Activated CD8-positive, alpha-beta T cell treated with anti-CD3 and anti-CD28 coated beads, Interleukin-2, amount 10 ng/mL, durations not matched to agents 7 days and 5 days (primary cell): ENCODE results near the gene SERINC1. TPM values are rescaled to one million over a fixed set of nuclear protein-coding genes. Genes with fewer than 3 reads are reported as not detected.
"Not testable (repeated sequence)": the region's sequence is repeated elsewhere in the genome, so short reads cannot be mapped to it uniquely, and the experiment has no call there.

Source experiments
- ATAC-seq: fragments of 150-1000 bp; cut with Tn5 transposase; one replicate; pipeline ENCODE4 v1.10.0; 2021; ENCODE audit warnings: moderate library complexity
- CTCF ChIA-PET: fragments of 350-600 bp; sonication (Branson Sonifier 250); formaldehyde crosslinking; loops from one replicate; lab custom pipeline; 2021; ENCODE audit warnings: antibody characterized with exemption; lab: Charles Lee
- POLR2A ChIA-PET: fragments of 350-600 bp; sonication (Branson Sonifier 250); formaldehyde crosslinking; loops from one replicate; lab custom pipeline; 2021; ENCODE audit warnings: antibody characterized with exemption; lab: Charles Lee
- DNase-seq: peaks from one replicate; pipeline ENCODE4 v3.0.0-alpha.2; 2020
- H3K27ac Mint-ChIP-seq: one replicate; pipeline ENCODE4 v1.8.0; 2021; ENCODE audit warnings: mild to moderate bottlenecking, mixed read lengths
- H3K27me3 Mint-ChIP-seq: one replicate; pipeline ENCODE4 v1.8.0; 2021; ENCODE audit warnings: low read depth, mixed read lengths
- H3K36me3 Mint-ChIP-seq: one replicate; pipeline ENCODE4 v1.8.0; 2021; ENCODE audit warnings: low read depth, mixed read lengths
- H3K4me1 Mint-ChIP-seq: one replicate; pipeline ENCODE4 v1.8.0; 2021; ENCODE audit warnings: low read depth, mixed read lengths
- H3K4me3 Mint-ChIP-seq: one replicate; pipeline ENCODE4 v1.8.0; 2021; ENCODE audit warnings: mild to moderate bottlenecking, mixed read lengths
- H3K9me3 Mint-ChIP-seq: one replicate; pipeline ENCODE4 v1.8.0; 2022; ENCODE audit warnings: mixed read lengths; ENCODE audit not compliant: insufficient read depth
- total RNA-seq, 2 experiments: library from RNA; stranded (reverse); gene quantifications; one replicate each; pipeline ENCODE4 v1.2.3, GENCODE V29; 2021

The SERINC1 gene
- total RNA-seq, 2 experiments from 2014 or later = 41.9 to 44.9 TPM

GRCh38 chr6:122476131-122476530, 4.5 kb upstream of the SERINC1 start:
- ATAC-seq = no peak
- DNase-seq = no peak
- ChIA-PET CTCF (no interaction called here), POLR2A (no interaction called here)
- Mint-ChIP-seq H3K4me1 (peaks cover 2% of the 10 kb centered on the region), H3K36me3 (peaks cover 2% of the 10 kb centered on the region), H3K27ac (no peak overlapping the region), H3K4me3 (no peak overlapping the region), H3K9me3 (no peaks in the 10 kb centered on the region), H3K27me3 (no peaks in the 10 kb centered on the region)

GRCh38 chr6:122472022-122472340, 374 bp upstream of the SERINC1 start:
- Mint-ChIP-seq H3K4me1 (peaks cover 21% of the 10 kb centered on the region), H3K4me3 (peak overlapping the region; percentile 94), H3K27me3 (no peaks in the 10 kb centered on the region), H3K27ac (peak overlapping the region; percentile 99), H3K36me3 (peaks cover 21% of the 10 kb centered on the region), H3K9me3 (no peaks in the 10 kb centered on the region)
- DNase-seq (no peak), ATAC-seq (peak; percentile 55)
- ChIA-PET CTCF (interaction anchor here (1.1 to 2.3 kb wide), 7 partner anchors 18 to 90 kb away, joined by 3 to 15 read pairs (median 6); partner anchors contain the start of gene HSF2), POLR2A (interaction anchor here (0.5 to 2.4 kb wide), 18 partner anchors 8 to 1137 kb away, joined by 3 to 15 read pairs (median 5); partner anchors contain the start of genes HSF2 and TBC1D32)

- Mint-ChIP-seq H3K9me3 (no peaks in the 10 kb centered on the region), H3K27ac (no peak overlapping the region), H3K27me3 (no peaks in the 10 kb centered on the region), H3K4me1 (peaks cover 47% of the 10 kb centered on the region), H3K4me3 (no peak overlapping the region), H3K36me3 (peaks cover 47% of the 10 kb centered on the region)
- CTCF ChIA-PET = no interaction called here
- POLR2A ChIA-PET = no interaction called here
- DNase-seq (no peak), ATAC-seq (no peak)
Observed at GRCh38 chr6:122461885-122462284, 9.7 kb downstream of the SERINC1 start.

DNA sequence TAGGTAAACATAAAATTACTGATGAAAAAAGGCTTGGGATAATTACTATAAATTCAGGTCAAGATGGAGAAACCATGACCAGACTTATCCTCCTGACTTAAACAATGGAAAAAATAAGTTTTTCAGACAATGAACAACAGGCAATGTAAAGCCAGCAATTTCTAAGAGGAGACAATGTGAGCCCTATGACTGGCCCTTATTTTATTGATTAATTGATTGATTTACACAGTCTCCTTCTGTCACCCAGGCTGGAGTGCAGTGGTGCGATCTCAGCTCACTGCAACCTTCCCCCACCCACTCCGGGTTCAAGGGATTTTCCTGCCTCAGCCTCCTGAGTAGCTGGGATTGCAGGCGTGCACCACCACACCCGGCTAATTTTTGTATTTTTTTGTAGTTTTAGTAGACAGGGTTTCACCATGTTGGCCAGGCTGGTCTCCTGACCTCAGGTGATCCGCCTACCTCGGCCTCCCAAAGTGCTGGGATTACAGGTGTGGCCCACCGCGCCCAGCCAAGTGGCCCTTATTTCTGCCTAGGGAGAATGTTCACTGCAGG, 11.7 kb downstream of the SERINC1 start:
- H3K27me3 Mint-ChIP-seq, H3K27ac Mint-ChIP-seq, ATAC-seq, H3K4me3 Mint-ChIP-seq, CTCF ChIA-PET, H3K9me3 Mint-ChIP-seq, DNase-seq: not testable (repeated sequence)
- Mint-ChIP-seq H3K36me3 (peaks cover 45% of the 10 kb centered on the region), H3K4me1 (peaks cover 46% of the 10 kb centered on the region)
- POLR2A ChIA-PET = interaction anchor here (2.3 kb wide), 1 partner anchor 12 kb away, joined by 15 read pairs; the partner anchor contains the start of gene SERINC1

GRCh38 chr6:122459240-122459639, 12.4 kb downstream of the SERINC1 start:
- H3K36me3 Mint-ChIP-seq = peaks cover 50% of the 10 kb centered on the region
- no peak overlapping the region for H3K4me3 Mint-ChIP-seq
- ATAC-seq = no peak
- CTCF ChIA-PET = no interaction called here
- POLR2A ChIA-PET = interaction anchor here (2.3 kb wide), 1 partner anchor 12 kb away, joined by 15 read pairs; the partner anchor contains the start of gene SERINC1
- peaks cover 43% of the 10 kb centered on the region for H3K4me1 Mint-ChIP-seq
- DNase-seq = no peak
- peak overlapping the region; percentile 46 for H3K27ac Mint-ChIP-seq
- H3K27me3 Mint-ChIP-seq = no peaks in the 10 kb centered on the region
- H3K9me3 Mint-ChIP-seq = no peaks in the 10 kb centered on the region

- Mint-ChIP-seq H3K27me3 (no peaks in the 10 kb centered on the region), H3K4me3 (no peak overlapping the region), H3K27ac (peak overlapping the region; percentile 76), H3K36me3 (peaks cover 55% of the 10 kb centered on the region), H3K4me1 (peaks cover 39% of the 10 kb centered on the region), H3K9me3 (no peaks in the 10 kb centered on the region)
- DNase-seq (no peak), ATAC-seq (no peak)
- POLR2A ChIA-PET = interaction anchor here (2.3 kb wide), 1 partner anchor 13 kb away, joined by 15 read pairs; the partner anchor contains the start of gene SERINC1
- CTCF ChIA-PET = no interaction called here
Observed at GRCh38 chr6:122458087-122458486, 13.5 kb downstream of the SERINC1 start.

GRCh38 chr6:122455116-122455515, 16.5 kb downstream of the SERINC1 start:
- H3K27me3 Mint-ChIP-seq, H3K9me3 Mint-ChIP-seq, H3K27ac Mint-ChIP-seq, CTCF ChIA-PET, DNase-seq, ATAC-seq, H3K4me3 Mint-ChIP-seq: not testable (repeated sequence)
- peaks cover 64% of the 10 kb centered on the region for H3K36me3 Mint-ChIP-seq
- peaks cover 21% of the 10 kb centered on the region for H3K4me1 Mint-ChIP-seq
- POLR2A ChIA-PET = interaction anchor here (1.3 to 1.7 kb wide), 2 partner anchors 16 kb away, joined by 3 to 5 read pairs; partner anchors contain the start of gene SERINC1

DNA sequence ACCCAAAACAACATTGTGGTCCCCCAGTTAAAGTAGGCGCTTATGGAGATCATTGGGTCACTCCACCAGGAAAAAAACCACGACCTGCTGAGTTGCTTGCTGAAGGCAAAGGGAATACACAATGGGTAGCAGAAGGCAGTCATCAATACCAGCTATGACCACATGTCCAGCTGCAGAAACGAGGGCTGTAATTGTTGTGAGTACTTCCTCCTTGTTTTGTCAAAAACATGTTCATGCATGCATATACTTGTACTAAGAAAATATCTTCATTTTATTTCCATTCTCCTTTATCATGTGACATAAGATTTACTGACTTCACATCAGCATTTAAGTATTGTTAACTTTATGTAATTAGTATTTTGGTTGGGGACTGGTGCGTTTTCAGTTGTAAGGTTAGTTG, 16.9 kb downstream of the SERINC1 start:
- ATAC-seq (no peak), DNase-seq (no peak)
- Mint-ChIP-seq H3K9me3 (no peaks in the 10 kb centered on the region), H3K4me1 (peaks cover 20% of the 10 kb centered on the region), H3K27ac (no peak overlapping the region), H3K4me3 (no peak overlapping the region), H3K27me3 (no peaks in the 10 kb centered on the region), H3K36me3 (peaks cover 65% of the 10 kb centered on the region)
- ChIA-PET POLR2A (interaction anchor here (1.7 kb wide), 1 partner anchor 16 kb away, joined by 3 read pairs; no protein-coding TSS in a partner anchor), CTCF (no interaction called here)

- H3K9me3 Mint-ChIP-seq = no peaks in the 10 kb centered on the region
- POLR2A ChIA-PET = interaction anchor here (0.6 kb wide), 1 partner anchor 10 kb away, joined by 3 read pairs; no protein-coding TSS in a partner anchor
- no peak for ATAC-seq
- H3K27ac Mint-ChIP-seq = no peak overlapping the region
- peaks cover 64% of the 10 kb centered on the region for H3K36me3 Mint-ChIP-seq
- no peak for DNase-seq
- no peak overlapping the region for H3K4me3 Mint-ChIP-seq
- H3K4me1 Mint-ChIP-seq = no peaks in the 10 kb centered on the region
- CTCF ChIA-PET = interaction anchor here (1.0 kb wide), 1 partner anchor 39 kb away, joined by 3 read pairs; no protein-coding TSS in a partner anchor
- H3K27me3 Mint-ChIP-seq = no peaks in the 10 kb centered on the region
Observed at GRCh38 chr6:122452509-122452908, 19.1 kb downstream of the SERINC1 start.

DNA sequence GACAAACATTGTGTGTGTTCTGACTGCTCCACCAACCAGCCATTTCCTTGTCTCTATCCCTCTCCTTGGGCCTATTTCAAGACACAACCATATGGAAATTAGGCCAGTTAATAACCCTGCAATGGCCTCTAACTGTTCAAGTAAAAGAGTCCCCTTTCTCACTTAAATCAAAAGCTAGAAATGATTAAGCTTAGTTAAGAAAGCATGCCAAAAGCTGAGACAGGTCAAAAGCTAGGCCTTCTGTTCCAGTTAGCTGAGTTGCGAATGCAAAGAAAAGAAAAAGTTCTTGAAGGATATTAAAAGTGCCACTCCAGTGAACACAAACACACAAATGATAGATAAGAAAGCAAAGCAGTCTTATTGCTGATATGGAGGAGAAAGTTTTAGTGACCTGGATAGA, 22.5 kb downstream of the SERINC1 start:
- ChIA-PET CTCF (interaction anchor here (1.0 kb wide), 1 partner anchor 43 kb away, joined by 7 read pairs; no protein-coding TSS in a partner anchor), POLR2A (interaction anchor here (0.7 to 1.3 kb wide), 2 partner anchors 23 to 42 kb away, joined by 3 to 5 read pairs; partner anchors contain the start of gene SERINC1)
- Mint-ChIP-seq H3K4me3 (no peak overlapping the region), H3K9me3 (no peaks in the 10 kb centered on the region), H3K27me3 (no peaks in the 10 kb centered on the region), H3K4me1 (no peaks in the 10 kb centered on the region), H3K27ac (no peak overlapping the region), H3K36me3 (peaks cover 56% of the 10 kb centered on the region)
- DNase-seq (no peak), ATAC-seq (no peak)

DNA sequence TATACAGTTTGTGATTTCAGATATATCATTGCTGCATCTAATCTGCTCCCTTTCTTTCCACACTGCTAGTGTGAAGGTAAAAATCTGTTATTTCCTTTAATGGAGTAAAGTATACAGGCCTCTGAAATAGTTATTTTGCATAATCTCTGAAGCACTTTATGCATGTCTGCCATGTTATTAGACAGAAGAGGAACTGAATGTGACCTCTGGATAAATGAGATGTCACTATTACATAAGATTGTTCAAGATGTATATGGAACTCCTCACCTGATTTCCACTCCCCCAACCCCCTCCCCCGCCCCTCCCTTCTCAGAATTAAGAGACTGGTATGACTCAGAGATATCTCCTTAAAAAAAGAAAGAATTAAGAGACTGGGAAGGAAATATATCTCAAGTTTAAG, 26.3 kb downstream of the SERINC1 start:
- Mint-ChIP-seq H3K4me3 (no peak overlapping the region), H3K9me3 (peaks cover 4% of the 10 kb centered on the region), H3K27me3 (no peaks in the 10 kb centered on the region), H3K27ac (no peak overlapping the region), H3K4me1 (no peaks in the 10 kb centered on the region), H3K36me3 (peaks cover 54% of the 10 kb centered on the region)
- ChIA-PET CTCF (interaction anchor here (1.4 kb wide), 1 partner anchor 9 kb away, joined by 3 read pairs; no protein-coding TSS in a partner anchor), POLR2A (no interaction called here)
- no peak for DNase-seq
- no peak for ATAC-seq

GRCh38 chr6:122438975-122439374, 32.6 kb downstream of the SERINC1 start:
- H3K4me1 Mint-ChIP-seq = no peaks in the 10 kb centered on the region
- DNase-seq (no peak), ATAC-seq (peak; percentile 42)
- ChIA-PET CTCF (interaction anchor here (1.3 kb wide), 1 partner anchor 91 kb away, joined by 3 read pairs; no protein-coding TSS in a partner anchor), POLR2A (no interaction called here)
- H3K9me3 Mint-ChIP-seq = peaks cover 33% of the 10 kb centered on the region
- no peaks in the 10 kb centered on the region for H3K27me3 Mint-ChIP-seq
- no peak overlapping the region for H3K27ac Mint-ChIP-seq
- H3K36me3 Mint-ChIP-seq = peaks cover 75% of the 10 kb centered on the region
- H3K4me3 Mint-ChIP-seq = no peak overlapping the region
